IMR-90 (cell line): Measurements from ENCODE around the gene TYW5. TPM values are rescaled to one million over a fixed set of nuclear protein-coding genes. Genes with fewer than 3 reads are reported as not detected.

Source experiments
- ATAC-seq: fragments of 200-7000 bp; cut with Tn5 transposase; 2 replicates; pipeline ENCODE4 v1.9.1; 2020; ENCODE audit warnings: low read depth, mild to moderate bottlenecking, moderate library complexity
- BruUV-seq: library from RNA; stranded (reverse); fragments of 400-500 nt; replicated peaks from 2 replicates; lab custom pipeline; 2021; lab: Mats Ljungman, UMichigan
- CTCF ChIA-PET: fragments of 300-600 bp; formaldehyde crosslinking; extraction: SDS; loops from one replicate; lab custom pipeline; 2021; ENCODE audit warnings: antibody characterized with exemption; lab: Yijun Ruan, JAX
- POLR2A ChIA-PET: fragments of 300-600 bp; sonication (Branson Sonifier 250); formaldehyde crosslinking; loops from one replicate; lab custom pipeline; 2022; ENCODE audit warnings: antibody characterized with exemption; ENCODE audit not compliant: unreplicated experiment; lab: Charles Lee
- DNase-seq: peaks from one replicate; pipeline ENCODE4 v3.0.0; 2013
- H2AFZ ChIP-seq: replicated peaks from 2 replicates; pipeline ENCODE3; 2013; ENCODE audit warnings: low read length, mild to moderate bottlenecking; ENCODE audit not compliant: poor library complexity
- H2AK5ac ChIP-seq: 2 replicates; pipeline ENCODE4 v1.6.1; 2013; ENCODE audit warnings: low read depth, low read length, inconsistent platforms
- H2AK9ac ChIP-seq: replicated peaks from 2 replicates; pipeline ENCODE3; 2013; ENCODE audit warnings: mild to moderate bottlenecking, low read depth, low read length, moderate library complexity; ENCODE audit not compliant: poor library complexity
- H2BK120ac ChIP-seq: 2 replicates; pipeline ENCODE4 v1.6.1; 2013; ENCODE audit warnings: low read depth, low read length, inconsistent platforms
- H2BK15ac ChIP-seq: 3 replicates; pipeline ENCODE4 v1.6.1; 2013; ENCODE audit warnings: low read depth, low read length, inconsistent platforms
- H2BK20ac ChIP-seq: 2 replicates; pipeline ENCODE4 v1.6.1; 2013; ENCODE audit warnings: low read depth, mild to moderate bottlenecking, inconsistent platforms, low read length, moderate library complexity
- H2BK5ac ChIP-seq: 2 replicates; pipeline ENCODE4 v1.6.1; 2013; ENCODE audit warnings: mild to moderate bottlenecking, low read depth, low read length, inconsistent platforms; ENCODE audit not compliant: poor library complexity, severe bottlenecking
- H3K14ac ChIP-seq: replicated peaks from 2 replicates; pipeline ENCODE4 v1.6.1; 2013; ENCODE audit warnings: low read depth, low read length, inconsistent platforms
- H3K18ac ChIP-seq: 2 replicates; pipeline ENCODE4 v1.6.1; 2013; ENCODE audit warnings: low read depth, low read length, control low read depth
- H3K23ac ChIP-seq: 2 replicates; pipeline ENCODE4 v1.6.1; 2013; ENCODE audit warnings: low read depth, low read length, inconsistent platforms
- H3K27ac ChIP-seq: 2 replicates; pipeline ENCODE4 v1.5.1; 2013; ENCODE audit warnings: mild to moderate bottlenecking, control low read depth, low read length; ENCODE audit not compliant: insufficient read depth
- H3K27me3 ChIP-seq: 2 replicates; pipeline ENCODE4 v1.6.1; 2013; ENCODE audit warnings: low read length; ENCODE audit not compliant: control insufficient read depth, insufficient read depth
- H3K36me3 ChIP-seq: 2 replicates; pipeline ENCODE4 v1.6.1; 2013; ENCODE audit warnings: low read length, mixed read lengths; ENCODE audit not compliant: control insufficient read depth, insufficient read depth
- H3K4ac ChIP-seq: 2 replicates; pipeline ENCODE4 v1.6.1; 2013; ENCODE audit warnings: low read depth, low read length, inconsistent platforms
- H3K4me1 ChIP-seq: 2 replicates; pipeline ENCODE4 v1.6.1; 2013; ENCODE audit warnings: low read length, mixed read lengths; ENCODE audit not compliant: control insufficient read depth, insufficient read depth
- H3K4me2 ChIP-seq: 2 replicates; pipeline ENCODE4 v1.6.1; 2013; ENCODE audit warnings: low read depth, mild to moderate bottlenecking, control low read depth, low read length, moderate library complexity
- H3K4me3 ChIP-seq: 2 replicates; pipeline ENCODE4 v1.5.1; 2013; ENCODE audit warnings: low read depth, mild to moderate bottlenecking, control low read depth, low read length, moderate library complexity; ENCODE audit not compliant: insufficient read depth
- H3K56ac ChIP-seq: 2 replicates; pipeline ENCODE4 v1.6.1; 2013; ENCODE audit warnings: low read length, inconsistent platforms; ENCODE audit not compliant: insufficient read depth; ENCODE audit errors: extremely low read depth
- H3K79me1 ChIP-seq, 2 experiments: 2 replicates each; pipeline ENCODE4 v1.6.1; 2013; ENCODE audit warnings: low read length in 2 of 2, inconsistent platforms in 1 of 2, low read depth in 1 of 2
- H3K9ac ChIP-seq: 2 replicates; pipeline ENCODE4 v1.6.1; 2013; ENCODE audit warnings: low read depth, low read length, control low read depth
- H3K9me1 ChIP-seq: 2 replicates; pipeline ENCODE4 v1.6.1; 2013; ENCODE audit warnings: low read length, inconsistent platforms; ENCODE audit not compliant: insufficient read depth
- H3K9me3 ChIP-seq: 2 replicates; pipeline ENCODE4 v1.6.1; 2013; ENCODE audit warnings: low read length; ENCODE audit not compliant: control insufficient read depth, insufficient read depth
- H4K20me1 ChIP-seq: 2 replicates; pipeline ENCODE4 v1.6.1; 2013; ENCODE audit warnings: low read length, inconsistent platforms; ENCODE audit not compliant: insufficient read depth
- H4K5ac ChIP-seq: 2 replicates; pipeline ENCODE4 v1.6.1; 2013; ENCODE audit warnings: mild to moderate bottlenecking, low read depth, low read length, control low read depth
- H4K8ac ChIP-seq, 2 experiments: 2 replicates each; pipeline ENCODE4 v1.6.1; 2013; ENCODE audit warnings: low read depth in 2 of 2, low read length in 2 of 2, control low read depth in 1 of 2, inconsistent platforms in 1 of 2
- H4K91ac ChIP-seq: 2 replicates; pipeline ENCODE4 v1.6.1; 2013; ENCODE audit warnings: low read depth, low read length, inconsistent platforms; ENCODE audit not compliant: insufficient read depth
- BHLHE40 ChIP-seq: fragments of 150-350 bp; IDR thresholded peaks from 2 replicates; pipeline ENCODE4 v1.6.1; 2016; ENCODE audit warnings: mild to moderate bottlenecking, low read depth, low read length
- CEBPB ChIP-seq: IDR thresholded peaks from 2 replicates; pipeline ENCODE4 v1.6.1; 2012; ENCODE audit warnings: low read depth, low read length, improper control_type of control experiment
- CHD1 ChIP-seq: IDR thresholded peaks from 2 replicates; pipeline ENCODE4 v1.6.1; 2012; ENCODE audit warnings: low read depth, low read length, improper control_type of control experiment
- FOS ChIP-seq: fragments of 150-350 bp; IDR thresholded peaks from 2 replicates; pipeline ENCODE4 v1.6.1; 2016; ENCODE audit warnings: low read depth, low read length
- MAFK ChIP-seq: IDR thresholded peaks from 2 replicates; pipeline ENCODE4 v1.6.1; 2012; ENCODE audit warnings: low read depth, low read length, improper control_type of control experiment
- MAZ ChIP-seq: IDR thresholded peaks from 2 replicates; pipeline ENCODE4 v1.6.1; 2012; ENCODE audit warnings: low read depth, mild to moderate bottlenecking, low read length, improper control_type of control experiment, moderate library complexity, borderline replicate concordance
- MXI1 ChIP-seq: IDR thresholded peaks from 2 replicates; pipeline ENCODE4 v1.6.1; 2012; ENCODE audit warnings: low read depth, mild to moderate bottlenecking, low read length, moderate library complexity, borderline replicate concordance
- NFE2L2 ChIP-seq: fragments of 150-350 bp; IDR thresholded peaks from 2 replicates; pipeline ENCODE4 v1.6.1; 2016; ENCODE audit warnings: low read depth, mild to moderate bottlenecking, low read length
- RFX5 ChIP-seq: IDR thresholded peaks from 2 replicates; pipeline ENCODE4 v1.8.0; 2012; ENCODE audit warnings: low read depth, mild to moderate bottlenecking, low read length, moderate library complexity
- SMC3 ChIP-seq: fragments of 150-350 bp; IDR thresholded peaks from 2 replicates; pipeline ENCODE4 v1.6.1; 2016; ENCODE audit warnings: low read depth, mild to moderate bottlenecking, antibody characterized with exemption, low read length, moderate library complexity
- WGBS, 2 experiments: methylation state at CpG; one replicate each; pipeline versions ENCODE4 v1.1.5 to v1.1.7; 2013; ENCODE audit warnings: missing lambda C conversion rate in 2 of 2; ENCODE audit not compliant: insufficient read length in 1 of 2; ENCODE audit errors: extremely low coverage in 2 of 2; 5-methylcytosine and 5-hydroxymethylcytosine counted together
- dilution Hi-C: fragments of 300-500 bp; cut with HindIII; formaldehyde crosslinking; loops from one replicate; pipeline ENCODE4 v1.14.3; 2018; ENCODE audit warnings: low sequenced_read_pairs; ENCODE audit not compliant: unreplicated experiment
- in situ Hi-C: fragments of 300-500 bp; cut with MboI; formaldehyde crosslinking; loops from 3 replicates; pipeline ENCODE4 v1.14.3; 2019; ENCODE audit warnings: low sequenced_read_pairs, inconsistent platforms, mixed read lengths
- intact Hi-C: fragments of 100-400 bp; cut with micrococcal nuclease; formaldehyde crosslinking; loops from 2 replicates; pipeline ENCODE4 v1.10.0; 2022
- polyA plus RNA-seq, 3 experiments: library from polyadenylated mRNA; depleted of rRNA; stranded (reverse); fragments of >200 nt; gene quantifications; 2 replicates each; pipeline ENCODE4 v1.2.3, GENCODE V29; 2012; ENCODE audit warnings: low replicate concordance in 1 of 3
- total RNA-seq: library from RNA; depleted of rRNA; stranded (reverse); fragments of >200 nt; gene quantifications from 2 replicates; pipeline ENCODE4 v1.2.3, GENCODE V29; 2012
- TF ChIP-seq, protein P1 (sequence below): conservative IDR thresholded peaks from 2 replicates; pipeline ENCODE4 v1.5.1; 2012; ENCODE audit warnings: mild to moderate bottlenecking, low read depth, low read length, improper control_type of control experiment
- TF ChIP-seq, protein P2 (sequence below): fragments of 150-350 bp; IDR thresholded peaks from 2 replicates; pipeline ENCODE4 v1.6.1; 2017; ENCODE audit warnings: mild to moderate bottlenecking, antibody characterized with exemption, low read length, low read depth

TYW5 gene
- total and polyA plus RNA-seq, 2 of the 4 experiments (the other 2 are of a cell fraction): 3.8 to 4.0 TPM

DNA sequence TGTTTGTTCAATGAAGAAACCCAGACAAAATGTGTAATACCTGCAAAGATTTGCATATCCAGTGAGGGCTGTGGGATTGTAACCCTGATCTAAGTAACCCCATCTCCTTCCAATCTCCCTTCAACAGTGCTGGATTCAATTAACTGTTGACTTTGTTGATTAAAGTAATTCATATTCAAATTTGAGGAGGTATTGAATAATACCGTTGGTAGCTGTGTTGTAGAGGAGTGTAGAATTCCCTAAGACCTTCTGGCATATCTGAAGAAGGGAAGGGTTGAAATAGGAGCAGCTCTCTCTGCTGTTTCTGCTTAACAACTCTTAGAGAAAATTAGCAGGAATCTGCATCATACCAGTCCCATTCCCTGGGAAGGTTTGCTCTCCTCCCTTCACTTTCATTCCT lies 28.2 kb upstream of the TYW5 start:
- no CpG with 5 or more reads among the region's 1 CpG for WGBS, 2 experiments
- dilution Hi-C loops: no loop called here

More for the DNA sequence above, 28.2 kb upstream of the TYW5 start:
- in situ Hi-C loops (loop anchor here (10.0 kb wide), 1 partner anchor 321 kb away; the partner anchor contains the start of gene SPATS2L), intact Hi-C loops (loop anchor here (5.0 to 10.0 kb wide), 2 partner anchors 171 to 264 kb away; no protein-coding TSS in a partner anchor)
- no peak overlapping the region for H4K91ac ChIP-seq
- H3K36me3 ChIP-seq: no peaks in the 10 kb centered on the region
- H3K27ac ChIP-seq: no peak overlapping the region
- no peak overlapping the region for H2AK5ac ChIP-seq
- H2BK20ac ChIP-seq: no peak overlapping the region
- no peak overlapping the region for H2BK5ac ChIP-seq
- no peak overlapping the region for H4K5ac ChIP-seq
- H3K9me1 ChIP-seq: no peaks in the 10 kb centered on the region
- no peak overlapping the region for H2AK9ac ChIP-seq
- no peak overlapping the region for H4K8ac ChIP-seq
- CTCF ChIA-PET: no interaction called here
- no peak overlapping the region for H2BK120ac ChIP-seq
- H3K4ac ChIP-seq: no peak overlapping the region
- no peak overlapping the region for H3K4me2 ChIP-seq
- H3K4me3 ChIP-seq: no peak overlapping the region
- TF ChIP-seq CHD1 (no peak), RFX5 (no peak), BHLHE40 (no peak), SMC3 (no peak), FOS (no peak), CEBPB (no peak), MXI1 (no peak), MAFK (no peak), MAZ (no peak), NFE2L2 (no peak)
- TF ChIP-seq, protein P1, sequence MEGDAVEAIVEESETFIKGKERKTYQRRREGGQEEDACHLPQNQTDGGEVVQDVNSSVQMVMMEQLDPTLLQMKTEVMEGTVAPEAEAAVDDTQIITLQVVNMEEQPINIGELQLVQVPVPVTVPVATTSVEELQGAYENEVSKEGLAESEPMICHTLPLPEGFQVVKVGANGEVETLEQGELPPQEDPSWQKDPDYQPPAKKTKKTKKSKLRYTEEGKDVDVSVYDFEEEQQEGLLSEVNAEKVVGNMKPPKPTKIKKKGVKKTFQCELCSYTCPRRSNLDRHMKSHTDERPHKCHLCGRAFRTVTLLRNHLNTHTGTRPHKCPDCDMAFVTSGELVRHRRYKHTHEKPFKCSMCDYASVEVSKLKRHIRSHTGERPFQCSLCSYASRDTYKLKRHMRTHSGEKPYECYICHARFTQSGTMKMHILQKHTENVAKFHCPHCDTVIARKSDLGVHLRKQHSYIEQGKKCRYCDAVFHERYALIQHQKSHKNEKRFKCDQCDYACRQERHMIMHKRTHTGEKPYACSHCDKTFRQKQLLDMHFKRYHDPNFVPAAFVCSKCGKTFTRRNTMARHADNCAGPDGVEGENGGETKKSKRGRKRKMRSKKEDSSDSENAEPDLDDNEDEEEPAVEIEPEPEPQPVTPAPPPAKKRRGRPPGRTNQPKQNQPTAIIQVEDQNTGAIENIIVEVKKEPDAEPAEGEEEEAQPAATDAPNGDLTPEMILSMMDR: no peak
- TF ChIP-seq, protein P2, sequence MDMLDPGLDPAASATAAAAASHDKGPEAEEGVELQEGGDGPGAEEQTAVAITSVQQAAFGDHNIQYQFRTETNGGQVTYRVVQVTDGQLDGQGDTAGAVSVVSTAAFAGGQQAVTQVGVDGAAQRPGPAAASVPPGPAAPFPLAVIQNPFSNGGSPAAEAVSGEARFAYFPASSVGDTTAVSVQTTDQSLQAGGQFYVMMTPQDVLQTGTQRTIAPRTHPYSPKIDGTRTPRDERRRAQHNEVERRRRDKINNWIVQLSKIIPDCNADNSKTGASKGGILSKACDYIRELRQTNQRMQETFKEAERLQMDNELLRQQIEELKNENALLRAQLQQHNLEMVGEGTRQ: no peak
- no peaks in the 10 kb centered on the region for H3K79me1 ChIP-seq
- ATAC-seq (no peak), DNase-seq (no peak)
- H3K4me1 ChIP-seq: peaks cover 11% of the 10 kb centered on the region
- POLR2A ChIA-PET: no interaction called here
- H2BK15ac ChIP-seq: no peak overlapping the region
- no peak overlapping the region for H3K56ac ChIP-seq
- no peak overlapping the region for H3K14ac ChIP-seq
- no peak overlapping the region for H2AFZ ChIP-seq
- H3K27me3 ChIP-seq: no peaks in the 10 kb centered on the region
- no peak overlapping the region for H3K9ac ChIP-seq
- H3K9me3 ChIP-seq: no peaks in the 10 kb centered on the region
- H3K18ac ChIP-seq: no peak overlapping the region
- no peaks in the 10 kb centered on the region for H4K20me1 ChIP-seq
- H3K23ac ChIP-seq: no peak overlapping the region
- BruUV-seq: no TSS peak
